PC-9 (cell line): ENCODE results near the gene PCDHGA6. TPM values are rescaled to one million over a fixed set of nuclear protein-coding genes. Genes with fewer than 3 reads are reported as not detected.
"Not testable (repeated sequence)": the region's sequence is repeated elsewhere in the genome, so short reads cannot be mapped to it uniquely, and the experiment has no call there.

Source experiments
- BruUV-seq: library from RNA; stranded (reverse); fragments of 400-500 nt; replicated peaks from 2 replicates; lab custom pipeline; 2021; lab: Mats Ljungman, UMichigan
- CTCF ChIA-PET: fragments of 300-600 bp; sonication (Branson Sonifier 250); formaldehyde crosslinking; loops from one replicate; lab custom pipeline; 2022; ENCODE audit warnings: antibody characterized with exemption; lab: Charles Lee
- POLR2A ChIA-PET: fragments of 300-600 bp; sonication (Branson Sonifier 250); formaldehyde crosslinking; loops from one replicate; lab custom pipeline; 2022; ENCODE audit warnings: antibody characterized with exemption; ENCODE audit not compliant: unreplicated experiment; lab: Charles Lee
- DNase-seq, 2 experiments: peaks; one replicate each; pipeline versions ENCODE4 v3.0.0 to v3.0.0-alpha.2; 2015 to 2022; ENCODE audit warnings: mixed read lengths in 1 of 2
- H2AFZ ChIP-seq: fragments of 200-600 bp; sonication (generic); 2 replicates; pipeline ENCODE4 v1.8.1; 2017; ENCODE audit warnings: antibody characterized with exemption
- H3F3A ChIP-seq: fragments of 200-600 bp; sonication (generic); 2 replicates; pipeline ENCODE4 v1.8.1; 2017; ENCODE audit warnings: antibody characterized with exemption, mild to moderate bottlenecking, low read depth; ENCODE audit not compliant: insufficient read depth
- H3K27ac ChIP-seq: fragments of 200-600 bp; sonication (generic); 2 replicates; pipeline ENCODE4 v1.6.1; 2016; ENCODE audit warnings: mixed run types
- H3K27me3 ChIP-seq: fragments of 200-600 bp; sonication (generic); 2 replicates; pipeline ENCODE4 v1.6.1; 2016; ENCODE audit warnings: low read depth, mixed run types; ENCODE audit not compliant: insufficient read depth
- H3K36me3 ChIP-seq: fragments of 200-600 bp; sonication (generic); 2 replicates; pipeline ENCODE4 v1.6.1; 2016; ENCODE audit warnings: low read depth, mixed run types
- H3K4me1 ChIP-seq: fragments of 200-600 bp; sonication (generic); replicated peaks from 2 replicates; pipeline ENCODE4 v1.6.1; 2016; ENCODE audit warnings: mixed run types; ENCODE audit not compliant: insufficient read depth
- H3K4me2 ChIP-seq: fragments of 200-600 bp; sonication (generic); 2 replicates; pipeline ENCODE4 v1.6.1; 2017; ENCODE audit warnings: mixed run types
- H3K4me3 ChIP-seq: fragments of 200-600 bp; sonication (generic); 2 replicates; pipeline ENCODE4 v1.6.1; 2016; ENCODE audit warnings: mixed run types
- H3K79me2 ChIP-seq: fragments of 200-600 bp; sonication (generic); 2 replicates; pipeline ENCODE4 v1.6.1; 2017; ENCODE audit warnings: low read depth, mixed run types
- H3K9me2 ChIP-seq: fragments of 200-600 bp; sonication (generic); 2 replicates; pipeline ENCODE4 v1.8.1; 2017; ENCODE audit warnings: mild to moderate bottlenecking; ENCODE audit not compliant: insufficient read depth
- H3K9me3 ChIP-seq: fragments of 200-600 bp; sonication (generic); 2 replicates; pipeline ENCODE4 v1.8.1; 2016; ENCODE audit warnings: low read depth; ENCODE audit not compliant: insufficient read depth
- H4K20me1 ChIP-seq: fragments of 200-600 bp; sonication (generic); 2 replicates; pipeline ENCODE4 v1.8.1; 2017; ENCODE audit not compliant: insufficient read depth
- EZH2 ChIP-seq: fragments of 200-600 bp; sonication (generic); IDR thresholded peaks from 2 replicates; pipeline ENCODE4 v1.8.0; 2017; ENCODE audit warnings: antibody characterized with exemption, low read depth
- intact Hi-C: fragments of 100-400 bp; cut with micrococcal nuclease; formaldehyde crosslinking; loops from one replicate; pipeline ENCODE4 v1.10.0; 2022; ENCODE audit not compliant: unreplicated experiment
- total RNA-seq: library from RNA; stranded (reverse); gene quantifications from 2 replicates; pipeline ENCODE4 v1.2.3, GENCODE V29; 2021
- TF ChIP-seq, protein P1 (sequence below): fragments of 200-600 bp; sonication (generic); conservative IDR thresholded peaks from 2 replicates; pipeline ENCODE4 v1.6.1; 2017; ENCODE audit warnings: mixed run types, antibody characterized with exemption, mild to moderate bottlenecking, moderate library complexity

Gene PCDHGA6
- total RNA-seq, 1 experiment from 2014 or later: 0.17 TPM

DNA sequence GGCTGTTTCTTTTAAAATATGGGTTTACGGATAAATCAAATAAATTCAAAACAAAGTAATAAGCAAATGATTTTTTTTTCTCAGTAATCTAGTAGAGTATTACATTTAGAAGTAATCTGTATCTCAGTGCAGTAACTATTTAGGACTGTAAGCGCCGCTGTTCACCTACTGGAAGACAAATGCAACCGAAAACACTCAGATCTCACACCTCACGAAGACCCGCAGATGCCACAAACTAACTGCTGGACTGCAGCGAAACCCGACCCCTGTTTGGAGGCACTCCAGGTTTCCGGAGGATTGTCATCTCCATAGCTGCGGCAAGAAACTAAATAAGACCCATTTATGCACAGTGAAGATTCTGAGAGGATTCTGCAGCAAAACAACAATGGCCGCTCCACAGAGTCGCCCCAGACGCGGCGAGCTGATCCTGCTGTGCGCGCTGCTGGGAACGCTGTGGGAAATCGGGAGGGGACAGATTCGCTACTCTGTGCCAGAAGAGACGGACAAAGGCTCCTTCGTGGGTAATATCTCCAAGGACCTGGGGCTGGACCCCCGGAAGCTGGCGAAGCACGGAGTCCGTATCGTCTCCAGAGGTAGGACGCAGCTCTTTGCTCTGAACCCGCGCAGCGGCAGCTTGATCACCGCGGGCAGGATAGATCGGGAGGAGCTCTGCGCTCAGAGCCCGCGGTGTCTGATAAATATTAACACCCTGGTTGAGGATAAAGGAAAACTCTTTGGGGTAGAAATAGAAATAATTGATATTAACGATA lies 18.9 kb downstream of the PCDHGA6 start, which contains the start of gene PCDHGA8:
TSS of gene PCDHGA8 (plus strand) at position 205 of the 770 bp plus-strand sequence. CDS start at position 386, 181 bp downstream.
- no peak for DNase-seq
- no peaks in the 10 kb centered on the region for H3K9me3 ChIP-seq
- POLR2A ChIA-PET: no interaction called here

DNA sequence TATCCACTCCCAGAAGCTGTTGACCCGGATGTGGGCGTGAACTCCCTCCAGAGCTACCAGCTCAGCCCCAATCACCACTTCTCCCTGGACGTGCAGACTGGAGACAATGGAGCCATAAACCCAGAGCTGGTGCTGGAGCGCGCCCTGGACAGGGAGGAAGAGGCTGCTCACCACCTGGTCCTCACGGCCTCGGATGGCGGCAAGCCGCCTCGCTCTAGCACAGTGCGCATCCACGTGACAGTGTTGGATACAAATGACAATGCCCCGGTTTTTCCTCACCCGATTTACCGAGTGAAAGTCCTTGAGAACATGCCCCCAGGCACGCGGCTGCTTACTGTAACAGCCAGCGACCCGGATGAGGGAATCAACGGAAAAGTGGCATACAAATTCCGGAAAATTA lies 19.6 kb downstream of the PCDHGA6 start:
- POLR2A ChIA-PET: no interaction called here
- no peak overlapping the region for H3K4me3 ChIP-seq
- no peaks in the 10 kb centered on the region for H3K9me2 ChIP-seq
- no peak for DNase-seq
- H2AFZ ChIP-seq: no peak overlapping the region
- H3K9me3 ChIP-seq: no peaks in the 10 kb centered on the region
- no peak overlapping the region for H3K27ac ChIP-seq
- intact Hi-C loops: no loop called here
- no peak for TF ChIP-seq EZH2
- TF ChIP-seq, protein P1, sequence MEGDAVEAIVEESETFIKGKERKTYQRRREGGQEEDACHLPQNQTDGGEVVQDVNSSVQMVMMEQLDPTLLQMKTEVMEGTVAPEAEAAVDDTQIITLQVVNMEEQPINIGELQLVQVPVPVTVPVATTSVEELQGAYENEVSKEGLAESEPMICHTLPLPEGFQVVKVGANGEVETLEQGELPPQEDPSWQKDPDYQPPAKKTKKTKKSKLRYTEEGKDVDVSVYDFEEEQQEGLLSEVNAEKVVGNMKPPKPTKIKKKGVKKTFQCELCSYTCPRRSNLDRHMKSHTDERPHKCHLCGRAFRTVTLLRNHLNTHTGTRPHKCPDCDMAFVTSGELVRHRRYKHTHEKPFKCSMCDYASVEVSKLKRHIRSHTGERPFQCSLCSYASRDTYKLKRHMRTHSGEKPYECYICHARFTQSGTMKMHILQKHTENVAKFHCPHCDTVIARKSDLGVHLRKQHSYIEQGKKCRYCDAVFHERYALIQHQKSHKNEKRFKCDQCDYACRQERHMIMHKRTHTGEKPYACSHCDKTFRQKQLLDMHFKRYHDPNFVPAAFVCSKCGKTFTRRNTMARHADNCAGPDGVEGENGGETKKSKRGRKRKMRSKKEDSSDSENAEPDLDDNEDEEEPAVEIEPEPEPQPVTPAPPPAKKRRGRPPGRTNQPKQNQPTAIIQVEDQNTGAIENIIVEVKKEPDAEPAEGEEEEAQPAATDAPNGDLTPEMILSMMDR: no peak
- no TSS peak for BruUV-seq
- no peaks in the 10 kb centered on the region for H3K79me2 ChIP-seq
- H3K4me1 ChIP-seq: no peaks in the 10 kb centered on the region
- CTCF ChIA-PET: no interaction called here
- peaks cover 11% of the 10 kb centered on the region; the same call in 1 of the 2 replicates for H3K27me3 ChIP-seq
- no peaks in the 10 kb centered on the region for H4K20me1 ChIP-seq
- H3K36me3 ChIP-seq: no peaks in the 10 kb centered on the region
- H3K4me2 ChIP-seq: no peak overlapping the region
- no peaks in the 10 kb centered on the region for H3F3A ChIP-seq

More for the DNA sequence above, 18.9 kb downstream of the PCDHGA6 start, which contains the start of gene PCDHGA8:
- Histone ChIP-seq H4K20me1 (no peaks in the 10 kb centered on the region), H2AFZ (no peak within 1 kb of the TSS), H3K36me3 (no peaks in the 10 kb centered on the region), H3K4me3 (no peak within 1 kb of the TSS), H3K4me2 (no peak within 1 kb of the TSS), H3K79me2 (no peaks in the 10 kb centered on the region), H3K4me1 (no peaks in the 10 kb centered on the region), H3K27me3 (peaks cover 12% of the 10 kb centered on the region; the same call in 1 of the 2 replicates), H3F3A (no peaks in the 10 kb centered on the region), H3K9me2 (no peaks in the 10 kb centered on the region), H3K27ac (no peak within 1 kb of the TSS)
- intact Hi-C loops: no loop called here
- TF ChIP-seq EZH2: no peak
- TF ChIP-seq, protein P1: peak; percentile 46; the same call in 1 of the 2 replicates
- BruUV-seq: no TSS peak
- CTCF ChIA-PET: no interaction called here

DNA sequence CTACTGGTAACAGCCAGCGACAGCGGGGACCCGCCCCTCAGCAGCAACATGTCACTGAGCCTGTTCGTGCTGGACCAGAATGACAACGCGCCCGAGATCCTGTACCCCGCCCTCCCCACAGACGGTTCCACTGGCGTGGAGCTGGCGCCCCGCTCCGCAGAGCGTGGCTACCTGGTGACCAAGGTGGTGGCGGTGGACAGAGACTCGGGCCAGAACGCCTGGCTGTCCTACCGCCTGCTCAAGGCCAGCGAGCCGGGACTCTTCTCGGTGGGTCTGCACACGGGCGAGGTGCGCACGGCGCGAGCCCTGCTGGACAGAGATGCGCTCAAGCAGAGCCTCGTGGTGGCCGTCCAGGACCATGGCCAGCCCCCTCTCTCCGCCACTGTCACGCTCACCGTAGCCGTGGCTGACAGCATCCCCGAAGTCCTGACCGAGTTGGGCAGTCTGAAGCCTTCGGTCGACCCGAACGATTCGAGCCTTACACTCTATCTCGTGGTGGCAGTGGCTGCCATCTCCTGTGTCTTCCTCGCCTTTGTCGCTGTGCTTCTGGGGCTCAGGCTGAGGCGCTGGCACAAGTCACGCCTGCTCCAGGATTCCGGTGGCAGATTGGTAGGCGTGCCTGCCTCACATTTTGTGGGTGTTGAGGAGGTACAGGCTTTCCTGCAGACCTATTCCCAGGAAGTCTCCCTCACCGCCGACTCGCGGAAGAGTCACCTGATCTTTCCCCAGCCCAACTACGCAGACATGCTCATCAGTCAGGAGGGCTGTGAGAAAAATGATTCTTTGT lies 20.9 kb downstream of the PCDHGA6 start:
- H3K9me3 ChIP-seq, DNase-seq, H3K4me3 ChIP-seq, H3K4me2 ChIP-seq, POLR2A ChIA-PET, H3K9me2 ChIP-seq, H3K4me1 ChIP-seq, BruUV-seq, CTCF ChIA-PET, H3K27ac ChIP-seq, H2AFZ ChIP-seq, H3K36me3 ChIP-seq, H3K79me2 ChIP-seq, H3F3A ChIP-seq, H4K20me1 ChIP-seq, intact Hi-C loops: not testable (repeated sequence)
- H3K27me3 ChIP-seq: peaks cover 13% of the 10 kb centered on the region; the same call in 1 of the 2 replicates

DNA sequence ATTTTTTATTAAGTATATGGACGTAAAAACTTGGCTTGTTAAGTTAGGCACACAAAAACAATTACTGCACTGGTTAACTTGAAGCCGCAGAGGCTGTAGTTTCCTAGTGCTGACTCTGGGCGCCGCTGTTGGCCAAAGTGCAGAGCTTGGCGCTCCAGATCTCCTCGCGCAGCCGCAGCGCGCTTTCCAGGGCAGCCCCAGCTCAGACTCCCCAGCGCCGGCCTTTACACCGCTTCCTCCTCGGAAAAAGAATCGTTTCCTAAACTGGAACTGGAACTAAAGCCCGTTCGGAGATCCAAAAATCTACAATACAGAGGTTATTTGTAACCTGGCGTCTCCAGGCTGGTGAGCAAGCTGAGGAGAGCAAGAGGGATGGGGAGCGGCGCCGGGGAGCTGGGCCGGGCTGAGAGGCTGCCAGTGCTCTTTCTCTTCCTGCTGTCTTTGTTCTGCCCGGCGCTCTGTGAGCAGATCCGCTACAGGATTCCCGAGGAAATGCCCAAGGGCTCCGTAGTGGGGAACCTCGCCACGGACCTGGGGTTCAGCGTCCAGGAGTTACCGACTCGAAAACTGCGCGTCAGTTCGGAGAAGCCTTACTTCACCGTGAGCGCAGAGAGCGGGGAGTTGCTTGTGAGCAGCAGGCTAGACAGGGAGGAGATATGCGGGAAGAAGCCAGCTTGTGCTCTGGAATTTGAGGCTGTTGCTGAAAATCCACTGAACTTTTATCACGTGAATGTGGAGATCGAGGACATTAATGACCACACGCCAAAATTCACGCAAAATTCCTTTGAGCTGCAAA lies 24.3 kb downstream of the PCDHGA6 start, which contains the start of gene PCDHGB5:
TSS of gene PCDHGB5 (plus strand) at position 192 of the 796 bp plus-strand sequence. CDS start at position 373, 181 bp downstream.
- DNase-seq, CTCF ChIA-PET, H2AFZ ChIP-seq: not testable (repeated sequence)

More for the DNA sequence above, 24.3 kb downstream of the PCDHGA6 start, which contains the start of gene PCDHGB5:
- H4K20me1 ChIP-seq, H3K9me3 ChIP-seq, H3K79me2 ChIP-seq, H3K36me3 ChIP-seq, H3K27ac ChIP-seq, H3K4me1 ChIP-seq, BruUV-seq, H3K4me2 ChIP-seq, intact Hi-C loops, H3K4me3 ChIP-seq, POLR2A ChIA-PET, H3F3A ChIP-seq, H3K9me2 ChIP-seq: not testable (repeated sequence)
- peaks cover 34% of the 10 kb centered on the region for H3K27me3 ChIP-seq
